ENCODE data around the gene DOCK9.

Gene DOCK9

DNA sequence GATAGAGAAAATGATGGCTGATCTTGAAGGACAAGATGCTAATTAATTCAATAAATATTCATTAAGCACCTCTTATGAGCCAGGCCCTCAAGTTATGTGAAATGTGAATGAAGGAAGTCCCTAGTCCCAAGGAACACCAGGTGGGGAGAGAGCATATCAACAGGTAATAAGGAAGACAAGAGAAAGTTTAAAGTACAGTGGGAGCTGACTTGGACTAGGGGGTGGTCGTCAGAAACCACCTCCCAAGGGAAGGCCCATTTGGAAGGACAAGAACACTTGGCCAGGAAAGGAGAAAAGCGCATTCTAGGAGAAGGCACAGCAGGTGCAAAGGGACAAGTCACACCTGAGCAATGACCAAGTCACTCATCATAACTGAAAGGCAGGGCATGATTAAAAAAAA, 72.7 kb downstream of the DOCK9 start:
- no peak overlapping the region for H3K27ac ChIP-seq (ENCODE audit: low read length)
- DNase-seq: no peak
- no peaks in the 10 kb centered on the region for H3K9me3 ChIP-seq (replicated peaks; ENCODE audit: insufficient read depth, low read length)
- H3K4me2 ChIP-seq (ENCODE audit: low read depth, low read length): no peak overlapping the region
- no peaks in the 10 kb centered on the region for H3K9me2 ChIP-seq (replicated peaks; ENCODE audit: insufficient read depth, low read length)
- H3K4me1 ChIP-seq (ENCODE audit: low read length): no peaks in the 10 kb centered on the region; the same call in 1 of the 2 replicates
- H3F3A ChIP-seq (ENCODE audit: insufficient read depth, low read length): no peaks in the 10 kb centered on the region
- H3K9ac ChIP-seq (ENCODE audit: low read length): no peak overlapping the region
- H3K27me3 ChIP-seq (replicated peaks; ENCODE audit: insufficient read depth, low read length): no peaks in the 10 kb centered on the region
- H2AFZ ChIP-seq (ENCODE audit: low read length): no peak overlapping the region
- no peaks in the 10 kb centered on the region for H4K20me1 ChIP-seq (ENCODE audit: insufficient read depth, low read length)
- H3K4me3 ChIP-seq (ENCODE audit: low read length): no peak overlapping the region
- TF ChIP-seq EZH2 (optimal IDR thresholded peaks at IDR 0.05; ENCODE audit: low read depth, low read length) (no peak), EZH2phosphoT487 (IDR thresholded peaks at IDR 0.05; ENCODE audit: low read length) (no peak)
- TF ChIP-seq, protein P1, sequence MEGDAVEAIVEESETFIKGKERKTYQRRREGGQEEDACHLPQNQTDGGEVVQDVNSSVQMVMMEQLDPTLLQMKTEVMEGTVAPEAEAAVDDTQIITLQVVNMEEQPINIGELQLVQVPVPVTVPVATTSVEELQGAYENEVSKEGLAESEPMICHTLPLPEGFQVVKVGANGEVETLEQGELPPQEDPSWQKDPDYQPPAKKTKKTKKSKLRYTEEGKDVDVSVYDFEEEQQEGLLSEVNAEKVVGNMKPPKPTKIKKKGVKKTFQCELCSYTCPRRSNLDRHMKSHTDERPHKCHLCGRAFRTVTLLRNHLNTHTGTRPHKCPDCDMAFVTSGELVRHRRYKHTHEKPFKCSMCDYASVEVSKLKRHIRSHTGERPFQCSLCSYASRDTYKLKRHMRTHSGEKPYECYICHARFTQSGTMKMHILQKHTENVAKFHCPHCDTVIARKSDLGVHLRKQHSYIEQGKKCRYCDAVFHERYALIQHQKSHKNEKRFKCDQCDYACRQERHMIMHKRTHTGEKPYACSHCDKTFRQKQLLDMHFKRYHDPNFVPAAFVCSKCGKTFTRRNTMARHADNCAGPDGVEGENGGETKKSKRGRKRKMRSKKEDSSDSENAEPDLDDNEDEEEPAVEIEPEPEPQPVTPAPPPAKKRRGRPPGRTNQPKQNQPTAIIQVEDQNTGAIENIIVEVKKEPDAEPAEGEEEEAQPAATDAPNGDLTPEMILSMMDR (IDR thresholded peaks at IDR 0.05; ENCODE audit: low read length): no peak
- H3K36me3 ChIP-seq (replicated peaks; ENCODE audit: insufficient read depth, low read length): no peaks in the 10 kb centered on the region; the same call in 1 of the 2 replicates
- H3K79me2 ChIP-seq (ENCODE audit: low read length): no peaks in the 10 kb centered on the region

DNA sequence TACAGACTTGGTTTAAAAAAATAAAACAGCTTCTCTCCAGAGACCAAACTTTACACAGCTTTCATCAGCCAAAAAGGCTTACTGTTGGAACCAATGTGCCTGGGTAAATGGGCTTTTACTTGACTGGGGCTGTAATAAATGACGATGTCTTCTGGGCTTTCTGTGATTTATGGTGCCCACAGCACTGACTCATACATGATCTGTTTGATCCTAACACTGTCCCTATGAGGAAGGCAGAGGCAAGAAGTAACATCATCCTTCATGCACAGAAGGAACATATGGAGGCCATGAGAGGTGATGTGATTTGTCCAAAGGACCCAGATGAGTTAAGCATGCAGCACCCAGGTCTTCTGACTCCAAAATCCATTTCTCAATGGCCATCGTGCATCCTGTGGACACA, 77.4 kb downstream of the DOCK9 start:
- H3K27ac ChIP-seq (ENCODE audit: low read length): no peak overlapping the region
- H3K9me3 ChIP-seq (replicated peaks; ENCODE audit: insufficient read depth, low read length): no peaks in the 10 kb centered on the region
- no peaks in the 10 kb centered on the region; the same call in 1 of the 2 replicates for H3K36me3 ChIP-seq (replicated peaks; ENCODE audit: insufficient read depth, low read length)
- H3K4me2 ChIP-seq (ENCODE audit: low read depth, low read length): no peak overlapping the region
- H3K4me1 ChIP-seq (ENCODE audit: low read length): no peaks in the 10 kb centered on the region
- H3F3A ChIP-seq (ENCODE audit: insufficient read depth, low read length): no peaks in the 10 kb centered on the region
- no peaks in the 10 kb centered on the region for H3K79me2 ChIP-seq (ENCODE audit: low read length)
- H3K27me3 ChIP-seq (replicated peaks; ENCODE audit: insufficient read depth, low read length): no peaks in the 10 kb centered on the region
- H3K9ac ChIP-seq (ENCODE audit: low read length): no peak overlapping the region
- H4K20me1 ChIP-seq (ENCODE audit: insufficient read depth, low read length): no peaks in the 10 kb centered on the region
- H2AFZ ChIP-seq (ENCODE audit: low read length): no peak overlapping the region
- no peaks in the 10 kb centered on the region for H3K9me2 ChIP-seq (replicated peaks; ENCODE audit: insufficient read depth, low read length)
- no peak overlapping the region for H3K4me3 ChIP-seq (ENCODE audit: low read length)
- TF ChIP-seq EZH2 (optimal IDR thresholded peaks at IDR 0.05; ENCODE audit: low read depth, low read length) (no peak), EZH2phosphoT487 (IDR thresholded peaks at IDR 0.05; ENCODE audit: low read length) (no peak)
- TF ChIP-seq, protein P1 (IDR thresholded peaks at IDR 0.05; ENCODE audit: low read length): no peak
- no peak for DNase-seq

DNA sequence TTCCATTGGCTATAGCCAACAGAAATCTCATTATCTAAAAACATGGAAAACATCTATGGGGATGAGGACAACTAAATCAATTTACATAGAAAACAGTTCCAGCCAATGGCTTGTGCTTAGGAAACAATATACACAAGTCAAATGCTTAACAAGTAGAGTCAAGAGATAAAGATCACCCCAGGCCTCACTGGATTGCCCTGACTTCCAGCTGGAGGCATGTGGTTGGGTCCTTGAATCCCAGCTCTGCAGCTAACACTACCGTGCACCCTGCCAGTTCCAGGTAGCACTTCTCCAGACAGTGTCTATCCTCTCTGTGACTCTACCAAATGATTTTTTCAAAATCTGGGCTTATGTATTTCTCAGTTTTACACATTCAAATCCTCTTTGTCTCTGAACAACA, 80.2 kb downstream of the DOCK9 start:
- Histone ChIP-seq H3K9me2 (replicated peaks; ENCODE audit: insufficient read depth, low read length) (no peaks in the 10 kb centered on the region), H3K27ac (ENCODE audit: low read length) (no peak overlapping the region), H4K20me1 (ENCODE audit: insufficient read depth, low read length) (no peaks in the 10 kb centered on the region), H3K4me1 (ENCODE audit: low read length) (no peaks in the 10 kb centered on the region), H3K79me2 (ENCODE audit: low read length) (no peaks in the 10 kb centered on the region), H3K4me2 (ENCODE audit: low read depth, low read length) (no peak overlapping the region), H3K27me3 (replicated peaks; ENCODE audit: insufficient read depth, low read length) (no peaks in the 10 kb centered on the region), H2AFZ (ENCODE audit: low read length) (no peak overlapping the region), H3K9ac (ENCODE audit: low read length) (no peak overlapping the region), H3K36me3 (replicated peaks; ENCODE audit: insufficient read depth, low read length) (no peaks in the 10 kb centered on the region; the same call in 1 of the 2 replicates), H3K9me3 (replicated peaks; ENCODE audit: insufficient read depth, low read length) (no peaks in the 10 kb centered on the region), H3K4me3 (ENCODE audit: low read length) (no peak overlapping the region), H3F3A (ENCODE audit: insufficient read depth, low read length) (no peaks in the 10 kb centered on the region)
- TF ChIP-seq EZH2 (optimal IDR thresholded peaks at IDR 0.05; ENCODE audit: low read depth, low read length): no peak
- TF ChIP-seq, protein P1 (IDR thresholded peaks at IDR 0.05; ENCODE audit: low read length): no peak
- TF ChIP-seq EZH2phosphoT487 (IDR thresholded peaks at IDR 0.05; ENCODE audit: low read length): no peak
- DNase-seq: no peak
